Measurements from ENCODE around the gene INPP5A. TPM values are rescaled to one million over a fixed set of nuclear protein-coding genes. Genes with fewer than 3 reads are reported as not detected.

The INPP5A gene
- total RNA-seq, 1 experiment from 2014 or later, result 16.0 TPM

DNA sequence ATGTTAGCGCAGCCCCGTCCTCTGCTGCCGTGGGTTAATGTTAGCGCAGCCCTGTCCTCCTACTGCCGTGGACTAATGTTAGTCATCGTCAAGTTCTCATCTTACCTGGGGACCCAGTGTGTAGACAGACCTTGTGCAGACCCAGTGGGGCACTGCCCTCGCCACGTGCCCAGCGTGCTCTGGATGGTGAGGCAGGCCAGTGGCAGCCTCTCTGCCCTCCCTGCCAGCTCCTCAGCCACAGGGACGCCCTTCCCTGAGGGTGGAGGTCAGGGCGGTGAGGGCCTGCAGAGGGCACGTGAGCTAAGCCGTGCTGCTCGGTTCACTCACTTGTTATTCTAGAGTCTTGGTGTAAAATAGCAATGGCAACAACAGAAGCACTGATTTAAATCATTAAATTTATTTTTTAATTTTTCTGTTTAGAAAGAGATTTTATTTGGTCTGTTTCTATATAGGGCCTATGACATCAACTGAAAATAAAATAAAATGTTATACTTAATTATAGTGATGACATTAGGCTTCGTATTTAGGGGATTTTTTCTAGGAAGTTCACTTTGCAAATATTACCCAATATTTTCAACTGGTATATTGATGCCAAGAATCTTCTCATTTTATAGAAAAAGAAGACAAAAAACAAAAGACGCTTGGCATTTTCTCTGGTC is 199.9 kb downstream of the INPP5A start:
- no peak for DNase-seq (ENCODE audit: low read depth)

DNA sequence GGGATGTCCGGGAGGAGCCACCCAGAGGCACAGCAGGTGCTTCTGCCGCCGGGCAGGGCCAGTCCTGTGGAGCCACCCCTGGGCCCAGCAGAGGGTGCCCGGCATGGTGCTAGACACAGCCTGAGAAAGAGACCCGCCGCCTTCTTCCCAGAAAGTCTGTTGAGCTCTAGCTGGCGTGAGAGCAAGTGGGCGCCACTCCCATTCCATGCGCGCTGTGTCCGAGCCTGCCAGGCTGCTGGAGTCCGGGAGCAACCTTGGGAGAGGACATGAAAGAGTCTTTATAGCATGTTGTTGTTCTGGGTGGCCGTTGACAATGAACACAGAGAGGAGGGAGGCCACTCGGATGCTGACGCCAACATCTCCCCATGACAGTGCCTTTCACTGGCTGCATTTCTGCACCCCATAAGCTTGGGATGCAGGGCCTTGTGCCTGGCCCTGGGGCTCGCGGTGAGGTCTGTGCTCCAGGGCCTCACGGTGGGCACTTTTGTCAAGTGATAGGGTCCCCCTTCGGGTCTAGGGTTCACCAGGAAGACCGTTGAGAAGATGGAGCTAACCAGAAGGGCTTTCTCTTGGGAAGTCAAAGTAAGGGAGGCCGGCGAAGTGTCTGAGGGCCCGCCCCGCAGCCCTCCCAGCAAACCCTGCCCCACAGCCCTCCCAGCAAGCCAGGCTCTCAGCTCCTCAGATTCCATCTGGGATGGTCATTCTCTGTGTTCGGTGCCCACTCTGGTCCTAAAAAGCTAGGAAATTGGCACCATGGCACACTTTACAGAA is 201.1 kb downstream of the INPP5A start:
- no peak for DNase-seq (ENCODE audit: low read depth)

DNA sequence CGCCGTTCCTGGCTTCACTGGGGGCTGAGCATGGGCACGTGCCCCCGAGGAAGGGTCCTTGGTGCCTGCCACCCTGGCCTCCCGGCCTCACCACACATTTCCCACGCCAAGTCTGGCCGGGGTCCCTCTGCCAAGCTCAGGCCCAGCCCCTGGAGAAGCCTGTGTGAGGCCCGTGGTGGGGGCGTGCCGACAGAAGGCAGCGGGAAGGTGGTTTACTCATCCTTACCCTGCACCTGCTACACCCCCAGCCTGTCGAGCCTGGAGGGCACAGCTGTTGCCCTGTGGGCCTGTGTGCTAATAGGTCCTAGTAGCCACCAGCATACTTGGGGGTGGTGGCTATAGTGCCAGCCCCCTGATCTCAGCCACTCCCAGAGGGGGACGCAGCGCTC is 201.6 kb downstream of the INPP5A start:
- peak; percentile 14 for DNase-seq (ENCODE audit: low read depth)

DNA sequence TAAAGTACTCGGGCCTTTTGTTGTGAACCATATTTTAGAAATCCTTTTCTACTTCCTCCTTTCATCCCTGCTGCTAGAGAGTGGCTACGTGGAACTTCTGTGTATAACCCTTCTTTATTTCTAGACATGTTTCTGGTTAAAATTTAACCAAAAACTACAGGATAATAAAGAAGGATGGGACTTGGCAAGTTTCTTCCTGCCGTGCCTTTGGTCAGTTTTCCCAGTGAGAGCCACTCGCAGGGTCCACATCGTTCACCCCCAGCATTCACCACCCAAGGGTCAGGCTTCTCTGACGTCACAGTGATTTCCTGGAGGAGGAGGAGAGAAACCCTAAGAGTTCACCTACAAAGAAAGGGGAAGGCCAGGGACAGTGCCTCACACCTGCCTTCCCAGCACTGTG is 203.0 kb downstream of the INPP5A start:
- DNase-seq (ENCODE audit: low read depth), result no peak

DNA sequence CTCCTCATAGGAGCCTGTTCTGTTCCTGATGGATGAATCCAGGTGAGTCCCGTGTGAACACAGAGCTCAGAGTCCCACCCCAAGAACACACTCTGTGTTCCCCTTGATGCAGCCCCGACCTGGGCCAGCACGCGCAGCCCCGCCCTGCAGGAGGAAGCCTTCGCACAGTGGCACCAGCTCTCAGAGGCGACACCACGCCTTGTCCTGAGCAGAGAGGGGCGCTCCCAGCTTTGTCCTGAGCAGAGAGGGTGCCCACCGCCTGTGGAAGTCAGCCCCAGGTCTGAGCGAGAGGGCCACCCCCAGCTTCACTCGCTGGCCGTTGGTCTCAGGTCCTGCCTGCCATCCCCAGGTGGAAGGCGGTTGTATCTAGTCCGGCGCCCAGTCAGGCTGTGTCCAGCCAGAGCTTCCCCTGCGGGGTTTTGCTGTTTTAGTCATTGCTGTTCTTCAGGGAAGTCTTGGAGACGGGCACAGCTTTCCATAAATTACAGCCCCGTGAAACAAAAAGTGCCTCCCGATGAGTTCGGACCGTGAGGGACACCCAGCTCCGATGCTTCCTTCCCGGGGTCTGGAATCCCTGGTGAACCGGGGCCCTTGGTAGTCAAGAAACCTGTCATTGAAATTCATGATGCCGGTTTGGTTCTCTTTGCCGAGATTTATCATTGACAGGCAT is 204.7 kb downstream of the INPP5A start:
- no peak for DNase-seq (ENCODE audit: low read depth)

DNA sequence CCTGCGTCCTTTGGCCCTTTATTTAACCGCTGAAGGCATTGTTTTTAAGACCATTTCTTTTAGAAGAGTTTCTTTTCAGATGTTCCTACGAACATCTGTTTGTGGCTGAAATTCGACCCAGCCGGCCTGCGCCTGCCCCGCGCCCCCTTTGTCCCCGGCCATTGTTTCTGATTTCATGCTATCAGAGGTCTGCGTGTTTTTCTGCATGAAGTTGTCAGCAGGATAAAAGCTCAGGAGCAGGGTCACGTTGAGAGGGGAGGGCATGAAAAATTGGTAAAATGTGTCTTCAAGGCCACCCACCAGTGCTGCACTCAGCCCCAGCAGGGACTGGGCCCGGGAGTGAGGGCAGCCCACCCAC is 205.2 kb downstream of the INPP5A start:
- no peak for DNase-seq (ENCODE audit: low read depth)

DNA sequence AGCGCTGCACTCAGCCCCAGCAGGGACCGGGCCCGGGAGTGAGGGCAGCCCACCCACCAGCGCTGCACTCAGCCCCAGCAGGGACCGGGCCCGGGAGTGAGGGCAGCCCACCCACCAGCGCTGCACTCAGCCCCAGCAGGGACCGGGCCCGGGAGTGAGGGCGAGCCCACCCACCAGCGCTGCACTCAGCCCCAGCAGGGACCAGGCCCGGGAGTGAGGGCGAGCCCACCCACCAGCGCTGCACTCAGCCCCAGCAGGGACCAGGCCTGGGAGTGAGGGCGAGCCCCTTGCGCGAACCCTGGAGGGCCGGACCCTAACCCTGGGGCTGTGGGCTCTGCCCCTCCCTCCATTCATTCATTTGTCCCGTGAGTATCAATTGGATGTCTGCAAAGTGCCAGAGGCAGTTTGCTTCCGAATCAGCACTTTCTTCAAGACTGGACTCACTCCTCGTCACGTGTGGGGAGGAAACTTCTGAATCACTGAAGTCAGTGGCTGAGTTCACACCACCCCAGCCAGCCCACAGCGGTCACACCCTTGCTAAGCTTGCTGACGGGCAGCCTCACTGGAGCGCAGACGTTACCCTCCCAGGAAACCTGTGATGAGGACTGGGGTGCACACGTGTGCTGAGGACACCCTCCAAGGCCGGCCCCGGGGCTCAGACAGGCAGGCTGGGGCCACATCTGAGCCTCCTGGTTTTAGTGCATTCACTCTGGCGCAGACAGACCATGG is 205.8 kb downstream of the INPP5A start:
- DNase-seq (ENCODE audit: low read depth), result peak; percentile 32

DNA sequence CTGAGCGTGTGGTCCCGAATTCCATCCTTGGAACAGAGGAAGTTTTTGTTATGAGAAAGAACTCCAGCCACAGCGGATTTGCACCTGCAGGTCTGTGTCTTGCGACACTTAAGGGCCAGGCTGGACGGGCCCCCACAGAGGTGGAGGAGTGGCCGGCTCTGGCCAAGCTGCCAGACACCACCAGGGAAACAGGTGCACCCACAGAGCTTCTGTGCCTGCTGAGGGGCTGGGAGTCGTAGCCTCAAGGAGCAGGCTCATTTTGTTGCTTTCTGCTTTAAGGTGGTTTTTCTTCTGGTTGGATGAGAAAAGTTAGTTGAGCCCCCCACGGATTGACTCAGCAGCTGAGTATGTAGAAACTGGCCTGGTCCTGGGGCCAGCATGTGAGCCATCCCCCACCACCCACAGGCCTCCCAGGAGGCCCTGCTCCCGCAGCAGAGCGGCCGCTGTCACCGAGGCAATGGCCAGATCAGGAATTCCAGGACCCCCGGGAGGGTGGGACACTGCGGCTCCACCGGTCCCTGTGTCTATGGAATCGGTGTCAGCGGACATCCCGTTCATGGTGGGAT is 206.4 kb downstream of the INPP5A start:
- DNase-seq (ENCODE audit: low read depth), result no peak

DNA sequence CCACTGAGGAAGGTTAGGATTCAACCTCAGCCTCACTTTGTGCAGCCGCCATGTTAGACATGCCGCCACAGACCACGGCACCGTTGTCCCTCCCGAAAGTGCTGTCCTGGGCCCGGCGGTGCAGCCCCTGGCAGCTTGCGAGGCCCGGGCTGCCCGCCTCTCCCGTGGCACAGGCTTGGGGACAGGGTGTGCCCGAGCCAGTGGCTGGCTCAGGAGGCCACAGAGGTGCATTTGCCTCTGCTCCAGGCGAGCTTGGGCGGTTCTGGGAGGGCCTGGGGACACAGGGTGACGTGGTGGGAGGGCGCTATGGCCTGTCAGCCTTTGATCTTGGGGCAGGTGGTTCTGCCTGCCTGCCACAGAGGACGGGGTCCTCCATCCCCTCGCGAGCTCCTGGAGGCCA is 207.3 kb downstream of the INPP5A start:
- no peak for DNase-seq (ENCODE audit: low read depth)

DNA sequence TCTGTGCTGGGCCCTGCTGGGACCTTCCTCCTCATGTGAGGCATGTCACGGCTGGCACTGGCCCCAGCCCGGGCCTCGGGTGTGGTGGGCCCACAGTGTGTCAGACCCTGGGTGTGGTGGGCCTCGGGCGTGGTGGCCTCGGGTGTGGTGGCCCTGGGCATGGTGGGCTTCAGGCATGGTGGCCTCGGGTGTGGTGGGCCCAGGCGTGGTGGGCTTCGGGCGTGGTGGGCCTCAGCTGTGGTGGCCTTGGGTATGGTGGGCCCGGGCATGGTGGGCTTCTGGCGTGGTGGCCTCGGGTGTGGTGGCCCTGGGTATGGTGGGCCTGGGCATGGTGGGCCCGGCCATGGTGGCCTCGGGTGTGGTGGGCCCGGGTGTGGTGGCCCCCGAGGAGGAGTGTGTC is 207.9 kb downstream of the INPP5A start:
- DNase-seq (ENCODE audit: low read depth), result no peak

DNA sequence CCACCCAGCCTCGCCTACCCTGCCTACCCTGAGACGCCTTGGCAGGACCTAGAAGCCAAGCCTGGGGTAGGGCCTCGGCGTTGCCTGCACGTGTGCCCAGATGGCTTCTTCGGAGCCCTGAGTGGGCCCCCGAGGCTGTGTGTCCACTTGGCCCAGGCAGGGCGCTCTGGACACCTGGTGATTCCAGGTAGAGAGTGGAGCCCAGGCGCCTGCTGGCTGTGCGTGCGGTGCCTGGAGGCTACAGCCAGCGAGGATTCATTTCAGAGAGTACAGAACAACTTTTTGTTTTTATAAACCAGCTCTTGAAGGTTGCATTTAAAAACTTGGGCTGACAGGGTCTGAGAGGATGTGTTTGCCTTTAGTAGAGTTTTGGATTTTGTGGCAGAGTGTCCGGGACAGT is 208.4 kb downstream of the INPP5A start:
- no peak for DNase-seq (ENCODE audit: low read depth)

DNA sequence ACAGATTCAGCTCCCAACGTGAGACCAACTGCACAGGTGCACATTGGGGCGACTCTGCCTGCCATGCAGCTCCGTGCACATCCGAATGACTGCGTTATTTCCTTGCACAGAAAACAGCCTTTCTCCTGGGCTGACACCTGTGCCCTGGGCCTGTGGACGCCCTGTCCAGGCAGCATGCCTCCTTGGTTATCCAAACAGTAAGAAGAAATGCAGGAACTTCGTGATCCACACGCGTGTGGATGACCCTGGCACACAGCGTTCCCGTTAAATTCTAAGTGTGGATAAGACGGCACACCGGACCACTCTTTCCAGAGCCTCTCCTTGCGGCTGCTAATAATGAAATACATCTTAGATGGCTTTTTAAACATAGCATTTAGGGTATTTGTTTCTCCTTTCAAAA is 208.8 kb downstream of the INPP5A start:
- no peak for DNase-seq (ENCODE audit: low read depth)

DNA sequence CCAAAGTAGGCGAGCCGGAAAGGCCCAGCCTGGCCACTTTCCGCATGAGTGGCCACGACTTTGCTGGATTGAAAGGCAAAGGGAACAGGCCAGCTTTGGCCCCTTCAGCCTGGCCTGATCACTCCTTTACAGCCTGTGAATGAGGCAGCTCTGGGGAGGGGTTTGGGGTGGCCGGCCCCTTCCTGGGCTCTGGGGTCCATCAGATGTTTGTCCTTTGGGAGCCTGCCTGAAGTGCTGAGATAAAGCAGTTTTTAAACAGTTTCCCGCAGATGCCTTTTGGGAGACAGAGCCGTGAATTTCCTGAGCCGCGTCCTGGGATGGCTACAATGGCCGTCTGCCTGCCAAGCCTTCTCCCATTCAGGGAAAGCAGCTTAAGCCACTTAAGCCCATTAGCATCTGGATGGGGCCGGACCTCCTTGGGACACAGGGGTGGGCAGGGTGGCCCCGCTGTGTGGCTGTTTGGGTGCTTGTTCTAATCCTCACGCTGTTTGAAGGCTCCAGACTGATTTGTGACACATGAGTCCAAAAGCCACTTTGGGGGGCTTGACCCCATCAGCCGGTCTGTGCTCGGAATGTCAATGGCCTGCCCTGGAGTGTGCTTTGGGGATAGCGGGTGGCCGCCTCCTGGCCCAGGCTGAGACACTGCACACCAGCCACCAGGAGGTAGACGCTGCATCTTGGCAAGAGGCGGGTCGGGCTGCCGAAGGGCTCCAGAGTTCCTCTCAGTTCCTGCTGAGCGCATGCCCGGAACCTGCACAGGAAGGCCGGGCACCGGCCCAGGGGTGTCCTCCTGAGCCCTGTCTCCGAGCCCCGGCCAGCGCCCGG is 209.4 kb downstream of the INPP5A start:
- no peak for DNase-seq (ENCODE audit: low read depth)

DNA sequence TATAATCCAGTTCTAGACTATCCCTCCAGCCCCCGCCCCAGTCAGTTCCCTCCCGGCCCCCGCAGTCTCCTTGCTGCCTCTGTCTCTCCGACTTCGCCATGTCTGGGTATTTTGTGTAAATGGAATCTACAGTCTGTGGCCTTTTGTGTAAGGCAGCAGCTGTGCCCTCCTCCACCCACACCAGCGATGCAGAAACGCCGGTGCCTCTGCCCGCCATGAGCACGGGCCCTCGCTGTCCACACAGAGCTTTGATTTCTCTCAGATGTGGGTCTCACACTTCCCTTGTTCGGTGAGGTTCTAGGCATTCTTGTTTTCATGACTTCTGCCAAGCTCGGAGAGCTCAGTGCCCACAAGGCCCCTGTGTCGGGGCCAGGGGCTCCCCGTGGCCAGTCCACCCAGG is 210.5 kb downstream of the INPP5A start:
- no peak for DNase-seq (ENCODE audit: low read depth)

DNA sequence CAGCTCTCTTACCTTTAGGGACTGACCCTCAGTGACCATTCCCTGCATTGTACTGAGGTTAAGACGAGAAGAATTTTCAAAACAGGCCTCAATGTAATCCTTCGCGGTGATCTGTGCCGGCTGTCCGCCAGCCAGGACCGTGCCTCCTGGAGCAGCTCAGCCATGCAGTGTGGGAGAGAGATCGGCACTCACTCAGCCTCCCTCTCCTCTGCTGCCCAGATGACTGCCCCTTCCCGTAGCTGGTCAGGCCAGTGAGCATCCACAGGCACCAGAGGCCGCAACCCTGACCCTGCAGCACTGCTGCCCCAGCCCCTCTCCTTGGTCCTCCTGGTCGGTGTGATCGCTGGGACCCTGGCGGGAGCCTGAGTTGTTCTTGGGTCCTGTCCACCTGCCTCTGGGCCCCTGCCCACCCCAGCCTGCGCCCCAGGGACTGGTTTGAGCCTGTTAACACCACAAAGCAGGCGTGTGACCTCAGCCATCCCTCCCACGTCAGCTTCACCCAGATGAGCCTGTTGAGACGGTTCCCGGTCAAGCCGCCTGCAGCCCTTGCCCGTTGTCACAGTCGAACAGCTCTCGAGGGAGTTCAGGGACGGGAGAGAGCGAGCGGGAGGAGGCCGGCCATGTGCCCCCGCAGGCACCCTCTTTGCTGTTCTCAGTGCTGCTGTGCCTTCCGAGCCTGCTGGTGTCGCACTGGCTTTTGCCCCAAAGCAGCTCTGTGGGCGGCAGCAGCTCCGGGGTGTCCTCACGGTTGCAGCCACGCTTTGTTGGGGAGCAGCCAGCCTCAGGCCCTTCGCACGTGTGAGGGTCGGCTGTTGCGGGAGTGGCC is 211.2 kb downstream of the INPP5A start:
- no peak for DNase-seq (ENCODE audit: low read depth)

DNA sequence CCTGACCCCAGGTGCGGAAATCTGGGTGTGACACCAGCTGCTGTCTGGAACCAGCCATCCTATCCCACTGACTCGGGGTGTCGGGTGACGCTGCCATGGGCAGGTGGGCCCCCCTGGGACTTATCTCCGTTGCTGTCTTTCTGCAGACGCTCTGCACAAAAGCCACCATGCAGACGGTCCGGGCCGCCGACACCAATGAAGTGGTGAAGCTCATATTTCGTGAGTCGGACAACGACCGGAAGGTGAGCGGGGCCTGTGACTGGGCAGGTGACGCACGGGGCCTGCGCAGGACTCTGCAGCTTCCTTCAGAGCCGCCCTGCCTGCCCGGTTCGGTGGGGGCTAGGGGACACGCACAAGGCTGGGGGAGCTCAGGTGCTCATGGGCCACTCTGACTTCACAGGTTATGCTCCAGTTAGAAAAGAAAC is 211.8 kb downstream of the INPP5A start:
- no peak for DNase-seq (ENCODE audit: low read depth)

DNA sequence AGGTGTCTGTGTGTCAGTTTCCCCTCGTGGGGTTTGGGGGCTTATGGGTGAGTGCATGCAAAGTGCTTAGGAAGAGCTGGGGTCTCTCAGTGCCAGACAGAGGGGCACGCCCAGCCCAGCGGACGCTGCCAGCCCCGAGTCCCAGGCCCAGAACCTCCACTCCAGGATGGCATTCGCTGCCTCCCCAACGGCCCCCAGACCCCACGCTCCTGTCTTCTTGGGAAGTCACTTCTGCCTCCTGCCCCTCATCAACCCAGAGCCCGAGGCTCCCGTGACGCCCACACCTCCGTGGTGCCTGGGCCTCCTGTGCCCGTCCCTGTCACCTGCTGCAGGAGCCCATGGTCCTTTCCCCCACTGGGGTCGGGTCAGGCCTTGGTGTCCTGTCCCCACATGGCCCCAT is 213.3 kb downstream of the INPP5A start:
- no peak for DNase-seq (ENCODE audit: low read depth)

DNA sequence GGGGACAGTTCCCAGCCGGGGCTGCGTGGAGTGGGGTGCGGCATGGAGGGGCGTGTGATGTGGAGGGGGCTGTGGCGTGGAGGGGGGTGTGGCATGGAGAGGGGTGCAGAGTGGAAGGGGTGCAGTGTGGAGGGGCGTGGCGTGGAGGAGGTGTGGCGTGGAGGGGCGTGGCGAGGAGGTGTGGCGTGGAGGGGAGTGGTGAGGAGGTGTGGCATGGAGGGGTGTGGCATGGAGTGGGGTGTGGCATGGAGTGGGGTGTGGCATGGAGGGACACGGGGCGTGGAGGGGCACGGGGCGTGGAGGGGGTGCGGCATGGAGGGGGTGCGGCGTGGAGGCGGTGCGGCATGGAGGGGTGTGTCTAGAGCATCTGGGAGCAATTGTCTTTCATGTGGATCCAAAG is 214.8 kb downstream of the INPP5A start:
- DNase-seq (ENCODE audit: low read depth), result no peak

DNA sequence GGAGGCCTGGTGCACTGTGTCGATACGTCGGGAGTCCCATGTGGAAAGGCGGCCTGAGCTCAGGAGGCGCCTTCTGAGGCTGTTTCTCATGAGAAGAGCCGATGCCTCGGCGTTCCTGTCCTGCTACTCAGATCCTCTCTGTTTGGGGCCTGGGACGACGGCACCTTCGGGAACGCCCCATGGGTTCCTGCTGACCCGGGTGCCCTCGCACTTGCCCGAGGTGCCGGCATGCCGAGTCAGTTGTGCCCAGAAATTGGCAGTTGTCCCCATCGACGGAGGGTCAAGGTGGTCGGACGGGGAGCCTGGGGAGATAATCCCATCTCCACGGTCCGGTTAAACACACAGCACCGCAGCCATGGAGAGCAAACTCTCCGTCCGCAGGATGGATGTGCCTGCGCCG is 215.4 kb downstream of the INPP5A start:
- no peak for DNase-seq (ENCODE audit: low read depth)

DNA sequence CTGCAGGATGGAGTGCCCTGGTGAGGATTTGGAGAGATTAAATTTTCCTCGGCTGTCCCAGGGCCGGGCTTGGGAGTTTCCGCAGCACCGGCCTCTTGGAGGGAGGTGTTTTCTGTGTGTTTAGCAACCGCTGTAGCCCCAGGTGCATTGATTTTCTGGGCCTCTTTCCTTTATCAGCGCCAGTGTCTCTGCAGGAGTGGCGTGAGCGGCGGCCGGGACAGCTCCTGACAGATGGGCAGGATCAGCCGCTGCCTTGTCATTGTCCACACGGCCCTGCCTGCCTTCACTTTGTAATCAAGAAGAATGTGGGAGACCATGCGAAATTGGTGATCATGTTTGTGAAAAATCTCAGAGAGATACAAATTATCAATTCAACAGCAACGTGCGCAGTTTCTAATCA is 216.0 kb downstream of the INPP5A start:
- DNase-seq (ENCODE audit: low read depth), result no peak

Measured in LHCN-M2 (cell line).